Measurements from ENCODE around the gene IFT52.
A peak's percentile ranks its signal among the peaks of the same experiment; 100 is the strongest.
"Not testable (repeated sequence)": the region's sequence is repeated elsewhere in the genome, so short reads cannot be mapped to it uniquely, and the experiment has no call there.

Gene IFT52

GRCh38 chr20:43568706-43569105, 22.0 kb upstream of the IFT52 start:
- no peak for DNase-seq

GRCh38 chr20:43569282-43569681, 21.5 kb upstream of the IFT52 start:
- DNase-seq, result no peak

GRCh38 chr20:43570496-43570895, 20.2 kb upstream of the IFT52 start:
- DNase-seq, result no peak

GRCh38 chr20:43571310-43571709, 19.4 kb upstream of the IFT52 start:
- no peak for DNase-seq

- DNase-seq, result no peak
Observed at GRCh38 chr20:43571771-43572170, 19.0 kb upstream of the IFT52 start.

- no peak for DNase-seq
Observed at GRCh38 chr20:43572891-43573290, 17.8 kb upstream of the IFT52 start.

- no peak for DNase-seq
Observed at GRCh38 chr20:43576108-43576507, 14.6 kb upstream of the IFT52 start.

- peak; percentile 78 for DNase-seq
Observed at GRCh38 chr20:43579861-43580793, 10.6 kb upstream of the IFT52 start.

GRCh38 chr20:43583133-43583864, 7.4 kb upstream of the IFT52 start:
- DNase-seq, result no peak

GRCh38 chr20:43583982-43584432, 6.7 kb upstream of the IFT52 start:
- DNase-seq, result peak; percentile 93

GRCh38 chr20:43584448-43585136, 6.1 kb upstream of the IFT52 start:
- DNase-seq, result no peak

- DNase-seq, result no peak
Observed at GRCh38 chr20:43586641-43587040, 4.1 kb upstream of the IFT52 start.

- DNase-seq, result not testable (repeated sequence)
Observed at GRCh38 chr20:43588526-43588925, 2.2 kb upstream of the IFT52 start.

- no peak for DNase-seq
Observed at GRCh38 chr20:43590036-43590391, 723 bp upstream of the IFT52 start.

GRCh38 chr20:43601960-43602359, 11.2 kb downstream of the IFT52 start:
- DNase-seq, result not testable (repeated sequence)

- no peak for DNase-seq
Observed at GRCh38 chr20:43603124-43603523, 12.4 kb downstream of the IFT52 start.

- no peak for DNase-seq
Observed at GRCh38 chr20:43605715-43606114, 15.0 kb downstream of the IFT52 start.

GRCh38 chr20:43607278-43607677, 16.5 kb downstream of the IFT52 start:
- not testable (repeated sequence) for DNase-seq

- DNase-seq, result no peak
Observed at GRCh38 chr20:43631598-43631997, 40.9 kb downstream of the IFT52 start.

GRCh38 chr20:43636429-43636828, 45.7 kb downstream of the IFT52 start:
- no peak for DNase-seq

GRCh38 chr20:43642548-43642947, 51.8 kb downstream of the IFT52 start:
- DNase-seq, result no peak

GRCh38 chr20:43650997-43651525, 60.3 kb downstream of the IFT52 start:
- DNase-seq, result no peak

GRCh38 chr20:43651650-43652184, 61.0 kb downstream of the IFT52 start:
- DNase-seq, result not testable (repeated sequence)
